ENCODE results near the gene ADGRL1.
A peak's percentile ranks its signal among the peaks of the same experiment; 100 is the strongest.
"Not testable (repeated sequence)": the region's sequence is repeated elsewhere in the genome, so short reads cannot be mapped to it uniquely, and the experiment has no call there.

Gene ADGRL1

DNA sequence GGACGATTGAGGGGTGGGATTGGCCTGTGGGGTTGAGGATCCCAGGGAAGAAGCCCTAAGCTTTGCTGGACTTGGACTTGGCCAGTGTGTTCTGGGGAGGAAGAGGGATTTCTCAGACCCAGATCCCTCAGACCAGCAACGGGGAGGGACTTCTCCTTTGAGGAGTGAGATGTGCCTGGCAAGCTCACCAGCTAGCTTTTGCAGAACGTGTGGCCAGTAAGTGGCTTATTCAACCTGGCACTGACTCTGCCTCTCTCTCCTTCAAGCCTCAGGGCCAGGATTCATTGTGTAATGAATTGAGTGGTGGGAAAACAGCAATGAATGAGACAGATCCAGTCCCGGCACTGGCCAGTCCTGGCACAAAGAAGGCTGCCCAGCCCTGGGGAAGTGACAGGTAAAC lies 11.9 kb upstream of the ADGRL1 start:
- DNase-seq: not testable (repeated sequence)

DNA sequence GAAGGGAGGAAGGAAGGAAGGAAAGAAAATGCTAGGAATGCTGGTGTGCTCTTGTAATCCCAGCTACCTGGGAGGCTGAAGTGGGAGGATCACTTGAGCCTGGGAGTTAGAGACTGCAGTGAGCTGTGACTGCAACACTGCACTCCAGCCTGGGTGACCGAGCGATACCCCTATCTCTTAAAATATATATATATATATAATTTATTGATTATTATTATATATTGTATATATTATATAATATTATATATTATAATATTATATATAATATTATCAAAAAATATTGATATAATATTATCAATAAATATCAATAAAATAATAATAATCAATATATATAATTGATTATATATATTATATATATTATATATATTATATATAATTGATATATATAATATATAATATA lies 8.6 kb upstream of the ADGRL1 start:
- no peak for DNase-seq

DNA sequence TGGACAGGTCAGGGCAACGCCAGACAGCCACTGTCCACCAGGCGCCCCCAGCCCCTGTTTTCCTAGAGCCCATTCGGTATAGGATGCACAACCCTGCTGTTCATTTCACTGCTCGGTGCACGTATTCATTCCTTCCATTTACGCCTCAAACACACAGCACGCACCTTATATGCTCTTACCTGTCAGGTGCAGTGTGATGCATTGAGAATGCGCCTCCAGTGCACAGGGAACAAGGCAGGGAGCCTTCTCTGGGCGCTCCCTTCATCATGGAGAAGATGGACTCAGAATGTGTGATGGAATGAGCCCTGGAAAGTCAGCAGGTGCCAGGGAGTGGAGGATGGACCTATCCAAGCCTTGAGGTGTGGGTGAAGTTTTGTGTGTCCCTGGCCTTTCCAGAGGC lies 4.2 kb upstream of the ADGRL1 start:
- not testable (repeated sequence) for DNase-seq

DNA sequence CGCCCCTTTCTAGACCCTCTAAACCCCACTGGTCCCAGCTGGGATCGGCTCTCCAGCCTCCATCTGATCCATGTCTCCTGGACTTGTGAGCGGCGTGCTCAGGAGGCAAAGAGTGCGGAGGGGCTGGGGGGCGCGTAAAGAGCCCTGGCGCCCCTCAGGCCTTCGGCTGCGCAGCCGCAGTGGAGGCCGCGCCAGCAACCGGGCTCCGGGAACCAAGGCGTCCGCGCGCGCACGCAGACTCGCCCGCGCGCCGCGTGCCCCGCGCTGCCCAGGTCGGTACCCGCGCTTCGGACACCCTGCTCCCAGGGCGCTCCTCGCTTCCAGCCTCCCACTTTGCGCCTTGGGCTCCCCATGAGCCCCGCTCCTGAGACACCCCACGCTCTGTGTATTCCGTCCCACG lies 3.4 kb upstream of the ADGRL1 start:
- DNase-seq: not testable (repeated sequence)

DNA sequence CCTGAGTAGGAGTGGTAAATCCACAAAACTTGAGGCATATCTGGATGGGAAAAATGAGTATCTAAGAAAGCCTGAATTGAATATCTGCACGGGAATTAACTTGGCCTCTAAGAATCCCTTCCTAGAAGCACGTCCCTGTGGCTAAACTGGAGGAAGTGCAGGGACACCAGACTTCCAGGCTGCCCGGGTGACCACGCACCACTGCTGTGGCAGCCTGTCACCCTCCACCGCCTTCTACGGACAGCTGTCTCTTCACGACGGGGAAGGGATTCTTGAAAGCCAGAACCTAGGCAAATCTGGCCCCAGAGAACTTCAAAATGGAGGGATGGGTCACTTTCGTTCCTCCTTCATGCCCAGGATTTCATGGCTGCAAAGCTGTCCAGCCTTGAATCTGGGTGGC lies 2.5 kb upstream of the ADGRL1 start:
- DNase-seq: not testable (repeated sequence)

DNA sequence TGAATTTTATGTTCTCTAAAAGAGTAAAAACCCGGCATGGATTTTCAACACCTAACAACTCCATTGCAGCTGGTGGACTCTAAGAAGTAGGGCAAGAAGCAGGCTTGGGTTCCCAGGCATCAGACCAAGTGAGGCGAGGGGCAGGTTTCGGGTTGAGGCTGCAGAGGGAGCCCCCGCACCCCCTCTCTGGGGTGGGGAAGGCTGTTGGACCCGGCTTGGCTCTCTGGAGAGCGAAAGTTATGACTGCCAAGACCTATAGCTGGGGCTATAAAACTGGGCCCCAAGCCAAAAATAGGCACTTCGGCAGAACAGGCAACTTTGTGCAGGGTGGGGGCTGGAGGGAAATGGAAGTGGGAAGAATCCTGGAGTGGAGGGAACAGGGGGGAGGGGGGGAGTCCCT lies 1.8 kb upstream of the ADGRL1 start:
- DNase-seq: not testable (repeated sequence)

DNA sequence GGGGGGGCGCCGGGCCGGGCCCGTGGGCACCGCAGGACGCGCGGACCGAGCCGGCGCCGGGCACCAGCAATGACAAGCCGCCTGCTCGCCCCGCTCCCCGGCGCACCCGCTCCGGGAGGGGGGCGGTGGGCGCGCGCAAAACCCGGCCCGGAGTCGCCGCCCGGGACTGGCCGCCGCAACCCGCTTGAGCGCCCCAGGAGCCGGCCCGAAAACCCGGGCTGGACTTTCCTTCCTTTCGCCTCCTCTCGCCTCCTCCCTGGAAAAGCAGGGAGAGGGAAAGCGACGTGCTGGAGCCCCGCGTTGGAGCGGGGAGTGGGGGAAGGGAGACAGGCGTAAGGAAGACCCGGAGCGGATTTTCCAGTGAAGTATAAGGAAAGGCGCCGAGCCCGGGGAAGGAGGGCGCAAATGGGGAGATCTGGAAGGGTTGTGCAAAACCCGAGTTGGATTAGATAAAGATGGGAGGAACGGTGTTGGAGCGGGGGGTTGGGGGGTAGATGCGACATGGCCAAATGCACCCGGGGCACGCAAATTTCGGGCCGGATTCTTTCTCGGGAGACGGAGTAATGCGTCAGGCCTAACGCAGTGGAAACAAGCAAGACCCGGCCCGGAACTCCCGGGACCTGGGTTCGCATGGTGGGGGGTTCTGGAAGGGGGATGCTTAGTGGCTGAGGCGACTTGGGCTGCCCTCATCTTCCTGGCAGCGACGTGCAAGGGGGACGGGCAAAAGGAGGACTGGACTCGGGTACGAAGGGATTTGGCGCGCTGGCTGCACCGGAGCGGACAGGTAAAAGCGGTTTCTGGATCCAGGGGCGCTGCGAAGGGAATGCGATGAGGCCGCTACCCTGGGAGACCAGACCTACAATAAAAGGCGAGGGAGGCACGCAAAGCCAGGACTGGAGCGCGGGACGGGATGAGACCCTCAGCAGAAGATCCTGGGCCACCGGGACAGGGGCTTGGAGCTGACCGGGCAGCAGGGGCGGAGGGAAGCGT lies 1.1 kb upstream of the ADGRL1 start:
- DNase-seq: peak; percentile 86

DNA sequence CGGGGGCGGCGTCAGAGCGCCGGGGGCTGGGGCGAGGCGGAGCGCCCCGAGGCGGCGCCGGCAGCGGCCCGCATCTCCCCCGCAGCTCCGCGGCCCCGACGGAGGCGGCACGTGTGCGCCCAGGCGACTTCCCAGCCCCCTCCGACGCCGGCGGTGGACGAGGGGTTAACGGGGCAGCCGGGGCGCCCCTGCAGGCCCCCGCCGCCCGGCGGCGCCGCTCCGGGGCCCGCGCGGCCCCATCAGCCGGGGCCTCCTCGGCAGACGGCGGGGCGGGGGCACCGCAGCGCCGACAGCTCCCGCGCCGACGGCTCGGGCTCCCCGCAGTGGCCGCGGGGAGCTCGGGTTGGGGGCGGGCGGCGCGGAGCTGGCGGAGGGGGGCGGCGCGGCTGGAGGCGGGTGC lies 339 bp upstream of the ADGRL1 start:
- not testable (repeated sequence) for DNase-seq

DNA sequence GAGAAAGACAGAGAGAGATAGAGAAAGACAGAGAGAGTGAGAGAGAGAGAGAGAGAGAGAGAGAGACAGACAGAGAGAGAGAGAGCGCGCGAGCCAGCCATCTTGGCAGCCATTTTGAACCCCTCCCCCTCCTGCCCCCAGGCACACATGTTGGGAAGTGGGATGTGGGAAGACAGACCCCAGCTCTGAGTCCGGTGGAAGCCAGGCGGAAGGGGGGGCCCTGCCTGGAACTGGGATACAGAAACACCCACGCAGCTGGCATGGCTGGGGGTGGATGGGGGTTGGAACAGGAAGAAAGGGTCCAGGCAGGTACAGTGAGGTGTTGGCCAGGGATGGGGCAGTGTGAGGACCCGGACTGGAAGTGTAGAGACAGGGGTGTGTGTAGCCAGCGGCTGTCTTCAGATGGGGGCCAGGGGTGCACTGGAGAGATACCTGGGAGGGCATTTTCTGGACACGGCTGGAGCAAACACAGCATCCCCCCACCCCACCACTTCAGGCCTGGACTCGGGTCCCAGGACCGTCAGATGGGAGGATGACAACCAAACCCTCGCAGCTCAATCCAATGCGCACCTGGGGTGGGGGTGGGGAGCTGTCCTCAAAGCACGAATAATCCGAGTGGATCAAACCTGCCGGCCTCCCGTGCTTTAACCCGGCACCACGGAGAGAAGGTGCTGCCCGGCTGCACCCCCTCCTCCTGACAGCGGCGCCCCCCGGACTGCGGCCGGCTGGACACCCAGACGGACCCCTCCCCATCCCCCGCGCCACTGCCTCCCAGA lies 1.1 kb downstream of the ADGRL1 start:
- not testable (repeated sequence) for DNase-seq

DNA sequence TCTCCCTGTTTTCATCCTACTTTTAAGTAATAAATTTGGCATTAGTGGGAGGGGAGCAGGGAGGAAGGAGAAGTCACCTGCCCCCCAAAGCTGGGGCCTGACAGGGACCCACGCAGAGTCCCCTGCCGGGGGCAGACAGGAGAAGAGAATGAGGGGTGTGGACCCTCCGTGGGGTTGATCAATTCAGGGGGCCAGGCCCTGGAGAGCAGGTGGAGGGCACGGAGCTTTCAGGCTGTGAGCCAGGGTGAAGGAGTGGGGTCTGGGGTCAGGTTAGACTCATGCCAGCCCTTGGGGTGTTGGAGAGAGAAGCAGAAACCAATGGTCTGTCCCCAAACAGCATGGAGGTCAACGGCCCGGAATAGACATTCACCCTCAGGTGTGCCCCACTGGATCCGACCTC lies 1.8 kb downstream of the ADGRL1 start:
- not testable (repeated sequence) for DNase-seq

DNA sequence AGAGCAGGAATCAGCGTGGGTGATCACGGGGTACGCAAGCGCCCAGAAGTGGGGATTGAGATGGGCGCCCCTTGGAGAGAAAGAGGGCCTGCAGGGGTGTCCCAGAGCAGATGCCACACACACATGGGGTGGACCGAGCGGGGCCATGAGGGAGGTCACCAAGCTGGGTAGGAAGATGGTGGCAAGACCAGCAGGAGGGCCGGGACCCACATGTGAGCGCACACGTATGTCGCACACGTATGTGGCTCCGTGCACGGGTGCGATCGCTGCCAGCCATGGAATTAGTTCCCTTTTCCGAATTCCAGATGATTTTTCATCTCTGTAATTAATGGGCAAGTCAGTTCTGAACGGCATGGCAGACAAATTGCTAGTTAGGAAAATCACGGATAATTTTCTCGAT lies 2.2 kb downstream of the ADGRL1 start:
- not testable (repeated sequence) for DNase-seq

DNA sequence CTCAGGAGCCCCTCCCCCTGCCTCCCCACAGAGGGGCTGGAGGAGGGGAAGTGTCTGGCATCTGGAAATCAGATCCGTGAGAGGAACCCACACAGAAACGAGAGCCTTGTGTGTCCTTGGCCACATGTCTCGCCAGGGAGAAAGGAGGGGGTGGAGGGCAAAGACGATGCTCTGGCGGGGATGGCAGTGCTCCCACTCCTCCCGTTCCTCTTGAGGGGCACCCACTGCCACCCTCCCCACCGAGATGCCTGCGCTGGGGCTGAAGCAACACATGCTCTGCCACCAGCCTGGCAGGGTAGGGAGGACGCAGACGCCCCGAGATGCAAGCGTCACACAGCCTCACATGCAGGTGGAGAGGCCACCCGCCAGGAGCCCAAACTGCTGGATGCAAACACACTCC lies 2.8 kb downstream of the ADGRL1 start:
- DNase-seq: no peak

DNA sequence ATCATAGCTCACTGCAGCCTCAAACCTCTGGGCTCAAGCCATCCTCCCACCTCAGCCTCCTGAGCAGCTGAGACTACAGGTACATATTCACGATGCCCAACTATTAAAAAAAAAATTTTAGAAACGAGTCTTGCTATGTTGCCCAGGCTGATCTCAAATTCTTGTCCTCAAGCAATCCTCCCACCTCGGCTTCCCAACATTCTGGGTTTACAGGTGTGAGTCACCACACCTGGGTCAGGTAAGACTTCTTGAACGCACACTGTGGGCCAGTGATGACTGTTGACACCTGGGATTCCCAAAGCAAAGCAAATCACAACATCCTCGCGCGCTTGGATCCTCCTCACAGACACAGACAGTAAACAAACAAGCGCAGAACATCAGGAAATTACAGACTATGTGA lies 4.5 kb downstream of the ADGRL1 start:
- not testable (repeated sequence) for DNase-seq

DNA sequence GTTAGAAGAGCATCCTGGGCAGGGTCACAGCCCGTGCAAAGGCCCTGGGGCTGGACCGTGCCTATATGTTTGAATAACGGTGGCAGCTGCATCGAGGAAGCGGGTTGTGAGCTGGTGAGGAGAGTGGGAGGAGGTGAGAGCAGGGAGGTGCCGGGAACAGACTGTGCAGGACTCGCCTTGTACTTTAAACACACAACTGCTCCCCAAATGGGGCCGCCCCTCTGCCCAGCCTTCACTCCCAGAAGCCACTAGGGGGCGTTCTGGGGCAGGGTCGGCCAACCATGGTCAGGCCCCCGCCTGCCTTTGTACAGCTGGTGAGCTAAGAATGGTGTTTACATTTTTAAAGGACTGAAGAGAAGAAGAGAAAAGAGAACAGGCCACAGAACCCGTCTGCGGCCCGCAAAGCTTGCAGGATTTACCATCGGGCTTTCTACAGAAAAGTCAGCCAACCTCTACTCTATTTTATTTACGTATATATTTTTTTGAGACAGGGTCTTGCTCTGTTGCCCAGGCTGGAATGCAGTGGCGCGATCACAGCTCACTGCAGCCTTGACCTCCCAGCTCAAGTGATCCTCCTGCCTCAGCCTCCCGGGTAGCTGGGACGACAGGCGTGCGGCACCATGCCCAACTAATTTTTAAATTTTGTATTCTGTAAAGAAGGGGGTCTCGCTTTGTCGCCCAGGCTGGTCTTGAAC lies 5.7 kb downstream of the ADGRL1 start:
- peak; percentile 61 for DNase-seq

DNA sequence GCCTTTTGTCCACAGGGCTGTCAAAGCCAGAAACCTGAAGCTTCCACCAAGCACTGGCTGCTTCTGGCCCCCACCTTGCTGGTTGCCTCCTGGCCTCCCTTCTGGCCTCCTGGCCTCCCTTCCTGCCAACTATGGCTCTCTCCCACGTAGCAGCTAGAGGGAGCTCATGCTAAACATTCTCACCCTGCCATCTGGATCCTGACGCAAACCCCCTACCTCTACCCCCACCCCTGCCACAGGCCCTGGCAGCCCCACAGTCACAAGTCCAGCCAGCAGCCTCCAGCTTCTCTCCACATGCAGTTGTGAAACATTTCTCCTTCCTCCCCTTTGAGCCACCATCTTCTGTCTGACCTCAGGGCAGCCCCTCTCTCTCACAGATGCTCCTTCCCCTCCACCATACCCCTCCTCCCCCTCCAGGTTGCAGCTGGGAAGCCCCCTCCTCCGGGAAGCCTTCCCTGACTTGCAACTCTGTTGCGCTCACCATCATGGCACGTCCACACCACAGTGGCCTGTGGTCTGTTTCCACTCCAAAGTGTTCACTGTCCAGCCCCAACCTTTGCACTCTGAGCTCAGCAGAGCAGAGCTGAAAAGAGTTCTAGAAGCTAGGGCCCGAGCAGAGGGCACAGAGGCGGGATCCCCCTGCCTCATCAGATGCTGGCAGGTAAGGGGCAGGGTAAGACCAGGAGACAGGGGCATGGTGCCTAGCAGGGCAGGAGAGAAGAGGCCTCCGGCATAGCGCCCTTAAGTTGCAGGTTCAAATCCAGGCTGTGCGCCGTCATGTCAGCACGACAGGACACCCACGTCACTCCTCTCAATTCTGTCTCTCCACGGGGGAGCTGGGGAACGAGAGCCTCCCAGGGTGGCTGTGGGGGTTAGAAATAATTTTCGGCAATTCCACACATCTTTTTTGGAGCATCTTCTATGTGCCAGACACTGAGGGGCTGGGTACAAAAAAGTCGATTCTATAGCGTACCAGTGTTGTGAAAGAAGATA lies 7.3 kb downstream of the ADGRL1 start:
- DNase-seq: peak; percentile 38

DNA sequence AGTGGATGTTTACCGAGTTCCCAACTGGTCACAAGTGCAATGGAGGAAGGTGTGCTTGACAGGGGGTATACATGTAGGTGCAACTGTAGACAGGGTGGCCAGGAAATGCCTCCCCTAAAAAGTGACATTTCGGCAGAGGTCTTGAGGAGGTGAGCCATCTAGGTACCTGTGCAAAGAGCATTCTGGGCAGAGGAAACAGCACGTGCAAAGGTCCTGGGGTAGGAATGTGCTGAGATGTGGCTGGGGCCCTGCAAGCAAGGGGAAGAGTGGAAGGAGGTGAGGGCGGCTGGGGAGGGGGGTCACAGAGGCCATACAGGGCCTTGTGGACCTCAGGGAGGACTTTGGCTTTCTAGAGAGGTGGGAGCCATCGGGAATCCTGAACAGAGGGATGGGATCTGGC lies 8.1 kb downstream of the ADGRL1 start:
- no peak for DNase-seq

DNA sequence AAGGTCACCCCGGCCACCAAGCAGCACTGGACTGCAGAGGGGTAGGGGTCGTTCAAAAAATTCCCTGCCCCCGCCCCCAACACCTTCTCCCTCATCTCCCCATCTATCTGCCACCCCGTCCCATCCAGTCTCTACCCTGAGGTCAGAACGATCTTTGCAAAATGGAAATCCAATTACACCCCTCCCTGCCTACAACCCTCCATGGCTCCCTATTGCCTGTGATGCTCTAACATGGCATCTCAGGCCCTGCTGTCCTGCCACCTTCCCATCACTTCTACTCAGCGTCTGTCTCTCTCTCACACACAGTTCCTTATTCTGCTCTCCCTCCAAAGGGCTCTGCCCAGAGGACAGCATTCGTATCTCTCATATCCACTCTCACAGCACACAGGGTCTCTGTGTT lies 8.7 kb downstream of the ADGRL1 start:
- DNase-seq: not testable (repeated sequence)

DNA sequence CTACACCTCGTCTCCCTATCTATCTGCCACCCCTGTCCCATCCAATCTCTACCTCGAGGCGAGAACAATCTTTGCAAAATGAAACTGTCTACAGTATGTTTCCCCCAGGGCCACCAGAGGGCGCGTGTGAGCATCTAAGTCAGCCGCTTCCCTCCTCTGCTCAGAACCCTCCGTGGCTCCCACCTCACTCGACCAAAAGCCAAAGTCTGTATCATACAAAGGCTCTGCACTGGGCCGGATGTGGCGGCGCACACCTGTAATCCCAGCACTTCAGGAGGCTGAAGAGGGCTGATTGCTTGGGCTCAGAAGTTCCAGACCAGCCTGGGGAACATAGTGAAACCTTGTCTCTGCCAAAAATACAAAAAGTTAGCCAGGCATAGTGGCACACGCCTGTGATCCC lies 9.9 kb downstream of the ADGRL1 start:
- DNase-seq: peak; percentile 84

DNA sequence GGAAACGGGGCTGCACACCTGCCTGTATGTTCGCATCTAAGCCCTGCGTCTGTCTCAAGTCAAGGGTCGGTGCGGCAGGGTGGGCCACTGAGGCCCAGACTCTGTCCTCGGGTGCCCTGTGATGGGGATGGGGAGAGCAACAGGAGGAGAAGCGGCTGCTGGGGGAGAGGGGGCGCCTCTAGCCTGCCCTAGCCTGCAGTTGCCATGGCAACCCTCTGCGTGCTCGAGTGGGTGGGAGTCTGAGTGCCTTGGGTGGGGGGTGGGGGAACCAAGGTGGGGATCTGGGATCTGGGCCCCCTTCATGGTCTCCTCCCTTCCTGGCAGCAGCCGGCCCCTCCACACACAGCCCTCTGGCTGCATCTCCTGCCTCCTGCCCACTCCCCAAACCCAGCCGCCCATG lies 10.8 kb downstream of the ADGRL1 start:
- not testable (repeated sequence) for DNase-seq

DNA sequence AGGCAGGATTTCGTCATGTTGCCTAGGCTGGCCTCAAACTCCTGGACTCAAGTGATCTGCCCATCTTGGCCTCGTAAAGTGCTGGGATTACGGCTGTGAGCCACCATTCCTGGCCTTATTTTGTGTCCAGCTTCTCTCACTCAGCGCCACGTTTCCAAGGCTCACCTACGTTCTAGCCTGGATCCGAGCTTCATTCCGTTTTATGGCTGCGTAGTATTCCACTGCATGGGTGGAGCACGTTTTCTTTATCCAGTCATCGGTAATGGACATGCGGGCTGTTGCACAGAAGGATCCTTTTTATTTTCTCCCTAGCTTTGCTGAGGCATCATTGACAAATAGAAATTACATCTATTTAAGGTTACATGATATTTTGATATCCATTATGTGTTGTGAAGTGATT lies 16.6 kb downstream of the ADGRL1 start:
- no peak for DNase-seq

DNA sequence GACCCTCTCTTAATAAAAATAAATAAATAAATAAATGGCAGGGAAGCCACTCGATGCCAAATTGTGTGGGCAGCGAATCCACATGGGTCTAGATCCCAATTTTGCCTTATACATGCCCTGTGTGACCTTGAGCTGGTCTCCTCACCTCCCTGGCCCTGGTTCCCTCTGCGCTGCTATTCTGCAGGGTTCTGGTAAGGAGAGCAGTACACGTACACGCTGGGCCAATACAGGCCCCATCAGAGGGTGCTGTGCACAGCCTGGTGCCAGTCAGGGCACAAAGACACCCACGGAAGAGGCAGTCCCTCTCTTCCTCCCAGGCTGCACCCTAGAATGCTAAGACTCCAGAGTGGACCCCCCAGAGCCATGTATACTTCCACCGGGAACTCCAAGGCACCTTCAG lies 17.9 kb downstream of the ADGRL1 start:
- DNase-seq: not testable (repeated sequence)

DNA sequence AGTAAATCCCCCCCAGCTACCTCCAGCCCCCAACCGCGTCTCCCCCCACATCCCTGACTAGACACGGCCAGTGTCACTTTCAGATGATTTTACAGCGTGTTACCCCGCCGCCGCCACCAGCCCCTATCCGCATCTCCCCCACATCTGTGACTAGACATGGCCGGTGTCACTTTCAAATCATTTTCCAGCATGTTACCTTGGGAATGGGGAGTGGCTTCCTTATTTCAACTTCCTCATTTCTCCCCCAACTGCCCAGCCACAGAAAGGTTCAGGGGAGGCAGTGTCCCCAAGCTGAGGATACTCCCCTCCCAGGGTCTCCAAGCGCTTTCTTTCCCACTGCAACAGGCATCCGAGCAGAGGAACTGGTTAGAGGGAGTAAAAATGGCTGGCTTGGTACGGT lies 18.4 kb downstream of the ADGRL1 start:
- no peak for DNase-seq
